Measurements from ENCODE around the gene RAPSN. TPM values are rescaled to one million over a fixed set of nuclear protein-coding genes. Genes with fewer than 3 reads are reported as not detected.
A peak's percentile ranks its signal among the peaks of the same experiment; 100 is the strongest.

RAPSN gene
- total and polyA plus RNA-seq, 12 donors: 0.18 to 5.1 (median 2.1) TPM

DNA sequence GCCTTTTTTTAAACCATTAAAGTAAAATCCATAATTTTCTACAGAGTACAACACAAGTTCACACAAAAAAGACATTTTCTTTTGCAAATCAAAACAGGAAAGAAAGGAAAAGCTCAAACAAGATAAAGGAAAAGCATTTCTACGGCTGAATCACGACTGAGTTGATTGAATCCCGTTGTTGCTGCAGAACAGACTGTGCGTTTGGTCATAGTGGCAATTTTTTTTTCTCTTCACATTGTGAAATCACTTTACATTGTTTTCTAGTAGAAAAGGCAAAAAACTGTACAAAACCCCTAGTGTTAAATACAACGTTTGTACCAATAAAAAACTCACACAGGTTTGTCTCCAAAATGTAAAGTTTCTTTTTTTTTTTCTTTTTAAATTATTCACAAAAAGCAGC is 17.3 kb upstream of the RAPSN start:
- DNase-seq: peak in 1 of 7 donors; percentile 36
- TF ChIP-seq, protein P1, sequence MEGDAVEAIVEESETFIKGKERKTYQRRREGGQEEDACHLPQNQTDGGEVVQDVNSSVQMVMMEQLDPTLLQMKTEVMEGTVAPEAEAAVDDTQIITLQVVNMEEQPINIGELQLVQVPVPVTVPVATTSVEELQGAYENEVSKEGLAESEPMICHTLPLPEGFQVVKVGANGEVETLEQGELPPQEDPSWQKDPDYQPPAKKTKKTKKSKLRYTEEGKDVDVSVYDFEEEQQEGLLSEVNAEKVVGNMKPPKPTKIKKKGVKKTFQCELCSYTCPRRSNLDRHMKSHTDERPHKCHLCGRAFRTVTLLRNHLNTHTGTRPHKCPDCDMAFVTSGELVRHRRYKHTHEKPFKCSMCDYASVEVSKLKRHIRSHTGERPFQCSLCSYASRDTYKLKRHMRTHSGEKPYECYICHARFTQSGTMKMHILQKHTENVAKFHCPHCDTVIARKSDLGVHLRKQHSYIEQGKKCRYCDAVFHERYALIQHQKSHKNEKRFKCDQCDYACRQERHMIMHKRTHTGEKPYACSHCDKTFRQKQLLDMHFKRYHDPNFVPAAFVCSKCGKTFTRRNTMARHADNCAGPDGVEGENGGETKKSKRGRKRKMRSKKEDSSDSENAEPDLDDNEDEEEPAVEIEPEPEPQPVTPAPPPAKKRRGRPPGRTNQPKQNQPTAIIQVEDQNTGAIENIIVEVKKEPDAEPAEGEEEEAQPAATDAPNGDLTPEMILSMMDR (IDR thresholded peaks at IDR 0.05): no peak
- TF ChIP-seq POLR2A (IDR thresholded peaks at IDR 0.05): no peak
- Histone ChIP-seq H3K27ac (peak overlapping the region; percentile 15 to 87 (median 41)), H3K27me3 (no peaks in the 10 kb centered on the region), H3K36me3 (replicated peaks in 1 of 2) (peaks cover 0 to 22% of the 10 kb centered on the region in 2 donors), H3K4me1 (replicated peaks in 1 of 2) (peaks cover 17 to 28% of the 10 kb centered on the region in 2 donors), H3K9me3 (replicated peaks in 1 of 3) (no peaks in the 10 kb centered on the region), H3K4me3 (no peak overlapping the region)
- WGBS, 4 donors: 17 to 25% (median 21%) methylated on average over 5 of the region's 5 CpGs
- intact Hi-C loops (cut with DNase I): loop anchor here in 1 of 2 donors (5.0 kb wide), 1 partner anchor 86 kb away; the partner anchor contains the start of gene CELF1

GRCh38 chr11:47464483-47464882 is 15.5 kb upstream of the RAPSN start:
- DNase-seq: no peak
- Histone ChIP-seq H3K4me3 (no peak overlapping the region), H3K27me3 (no peaks in the 10 kb centered on the region), H3K27ac (peak overlapping the region in 1 of 5 donors; percentile 15), H3K36me3 (replicated peaks in 1 of 2) (peaks cover 0 to 4% of the 10 kb centered on the region in 2 donors), H3K9me3 (replicated peaks in 1 of 3) (no peaks in the 10 kb centered on the region), H3K4me1 (replicated peaks in 1 of 2) (peaks cover 17 to 28% of the 10 kb centered on the region in 2 donors)
- WGBS, 4 donors: 93 to 99% (median 97%) methylated on average over 5 of the region's 5 CpGs
- intact Hi-C loops (cut with DNase I): no loop called here
- no peak for TF ChIP-seq POLR2A (IDR thresholded peaks at IDR 0.05)
- TF ChIP-seq, protein P1 (IDR thresholded peaks at IDR 0.05): no peak

DNA sequence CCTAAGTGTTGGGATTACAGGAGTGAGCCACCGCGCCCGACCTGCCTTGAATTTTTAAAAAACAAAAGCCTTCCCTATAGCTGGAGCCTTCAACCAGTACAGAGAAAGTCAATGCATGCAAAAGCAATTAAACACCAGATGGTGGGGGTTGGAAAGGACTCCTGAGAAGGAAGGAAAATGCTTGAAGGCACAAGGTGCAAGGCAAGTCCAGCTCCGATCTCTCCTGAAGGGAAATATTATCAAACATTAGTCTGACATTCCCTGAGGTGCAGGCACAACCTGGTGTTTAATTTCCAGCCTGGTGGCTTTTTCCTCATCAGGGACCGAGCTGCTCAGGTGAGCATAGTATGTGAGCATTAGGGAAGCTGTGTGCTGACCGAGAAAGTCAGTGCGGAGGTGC is 12.9 kb upstream of the RAPSN start:
- no peaks in the 10 kb centered on the region for H3K36me3 ChIP-seq (replicated peaks in 1 of 2)
- 95 to 98% (median 96%) methylated on average over 7 of the region's 7 CpGs for WGBS, 4 donors
- intact Hi-C loops (cut with DNase I): no loop called here

DNA sequence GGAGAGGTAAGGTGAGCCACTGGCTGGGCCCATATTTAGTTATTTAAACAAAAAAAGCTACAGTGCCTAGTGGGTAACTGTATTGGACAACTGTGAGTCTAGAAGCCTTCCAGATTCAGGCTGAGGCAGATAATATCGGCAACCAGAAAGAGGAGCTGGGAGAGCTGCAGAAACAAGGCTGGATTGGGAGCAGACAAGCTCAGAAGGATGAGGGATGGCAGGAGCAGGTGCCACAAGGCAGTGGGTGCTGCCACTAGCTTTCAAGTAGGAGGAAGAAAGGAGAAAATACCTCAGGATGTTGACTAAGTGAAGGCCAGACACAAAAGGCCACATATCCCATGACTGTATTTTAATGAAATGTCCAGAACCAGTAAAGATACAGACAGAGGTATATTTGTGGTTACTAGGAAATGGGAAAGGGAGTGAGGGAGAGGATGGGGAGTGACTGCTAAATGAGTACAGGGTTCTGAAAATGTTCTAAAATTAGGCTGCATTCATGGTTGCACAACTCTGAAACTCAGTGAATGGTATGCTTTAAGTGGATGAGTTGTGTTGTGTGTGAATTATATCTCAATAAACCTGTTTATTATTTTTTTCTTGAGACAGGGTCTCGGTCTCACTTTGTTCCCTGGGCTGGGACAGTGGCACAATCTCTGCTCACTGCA is 11.8 kb upstream of the RAPSN start:
- TF ChIP-seq POLR2A (IDR thresholded peaks at IDR 0.05): no peak
- TF ChIP-seq, protein P1 (IDR thresholded peaks at IDR 0.05): no peak
- no peaks in the 10 kb centered on the region for H3K27me3 ChIP-seq
- no peaks in the 10 kb centered on the region for H3K9me3 ChIP-seq (replicated peaks in 1 of 3)
- WGBS, 4 donors: 92 to 95% (median 93%) methylated on average over 2 of the region's 2 CpGs
- peaks cover 3 to 7% of the 10 kb centered on the region in 2 donors for H3K4me1 ChIP-seq (replicated peaks in 1 of 2)
- H3K27ac ChIP-seq: no peak overlapping the region
- H3K4me3 ChIP-seq: no peak overlapping the region
- no peak for DNase-seq
- intact Hi-C loops (cut with DNase I): no loop called here
- no peaks in the 10 kb centered on the region for H3K36me3 ChIP-seq (replicated peaks in 1 of 2)

More for the DNA sequence above, 12.9 kb upstream of the RAPSN start:
- no peak for DNase-seq
- Histone ChIP-seq H3K9me3 (replicated peaks in 1 of 3) (no peaks in the 10 kb centered on the region), H3K27ac (no peak overlapping the region), H3K4me1 (replicated peaks in 1 of 2) (peaks cover 13 to 19% of the 10 kb centered on the region in 2 donors), H3K27me3 (no peaks in the 10 kb centered on the region), H3K4me3 (no peak overlapping the region)
- TF ChIP-seq POLR2A (IDR thresholded peaks at IDR 0.05): no peak
- TF ChIP-seq, protein P1 (IDR thresholded peaks at IDR 0.05): no peak

Data from adrenal gland (tissue), 12 donors.